Stromal cell of bone marrow (primary cell): Measurements from ENCODE around the gene SYNJ2.

Experiments
- DNase-seq: peaks from one replicate; pipeline ENCODE4 v3.0.0-alpha.2; 2012; ENCODE audit warnings: low read depth

Gene SYNJ2

GRCh38 chr6:158057213-158057987 lies 75.7 kb downstream of the SYNJ2 start:
- peak; percentile 97 for DNase-seq

GRCh38 chr6:158058171-158058651 lies 76.5 kb downstream of the SYNJ2 start:
- no peak for DNase-seq

- DNase-seq, result no peak
Measured at GRCh38 chr6:158059108-158059507, 77.4 kb downstream of the SYNJ2 start.

- DNase-seq, result peak; percentile 97
Measured at GRCh38 chr6:158060455-158061360, 79.0 kb downstream of the SYNJ2 start.

DNA sequence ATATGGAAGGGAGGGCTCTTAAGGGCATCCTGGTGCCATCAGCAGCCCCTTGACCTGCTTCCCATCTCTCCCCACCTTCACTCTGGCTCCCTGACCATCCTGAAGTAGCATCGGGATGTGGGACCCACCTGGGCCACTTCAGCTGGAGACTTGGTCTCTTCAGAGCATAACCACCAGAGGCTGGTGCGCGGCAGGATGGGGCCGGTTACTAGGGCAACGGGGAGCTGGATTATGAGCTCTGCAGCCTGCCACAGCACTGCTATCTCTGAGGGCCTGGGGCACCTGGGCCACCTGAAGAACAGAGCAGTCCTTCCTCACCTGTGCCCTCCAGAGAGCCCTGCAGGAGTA lies 79.7 kb downstream of the SYNJ2 start:
- no peak for DNase-seq

- no peak for DNase-seq
Measured at GRCh38 chr6:158061709-158062461, 80.2 kb downstream of the SYNJ2 start.

GRCh38 chr6:158063736-158064135 lies 82.1 kb downstream of the SYNJ2 start:
- DNase-seq, result no peak

GRCh38 chr6:158064725-158065251 lies 83.1 kb downstream of the SYNJ2 start:
- DNase-seq, result no peak

DNA sequence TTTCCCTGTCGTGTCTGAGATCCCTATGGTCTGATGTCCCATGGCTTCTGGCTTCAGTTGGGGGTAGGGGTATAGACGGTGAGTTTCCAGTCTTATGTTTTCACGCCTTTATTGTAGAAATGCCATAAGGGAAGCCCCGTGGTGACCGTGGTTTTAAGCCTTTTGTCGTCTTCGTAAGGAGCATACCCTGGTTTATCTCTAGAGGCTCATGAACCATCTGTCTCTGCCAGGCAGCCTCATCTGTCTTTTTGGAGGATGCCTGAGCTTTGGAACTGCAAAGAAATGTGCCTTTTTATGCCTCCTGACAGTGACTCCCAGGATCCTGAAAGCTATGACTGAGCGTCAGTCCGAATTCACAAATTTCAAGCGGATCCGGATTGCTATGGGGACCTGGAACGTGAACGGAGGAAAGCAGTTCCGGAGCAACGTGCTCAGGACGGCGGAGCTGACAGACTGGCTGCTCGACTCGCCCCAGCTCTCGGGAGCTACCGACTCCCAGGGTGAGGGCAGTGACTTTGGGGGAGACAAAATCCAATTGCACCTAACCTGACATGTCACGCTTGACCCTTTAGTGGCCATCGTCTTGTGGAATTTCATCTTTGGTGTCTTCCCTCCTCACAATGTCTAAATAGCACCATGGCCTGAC lies 84.6 kb downstream of the SYNJ2 start:
- no peak for DNase-seq

GRCh38 chr6:158067436-158068015 lies 85.9 kb downstream of the SYNJ2 start:
- no peak for DNase-seq

GRCh38 chr6:158068156-158068892 lies 86.7 kb downstream of the SYNJ2 start:
- DNase-seq, result no peak

DNA sequence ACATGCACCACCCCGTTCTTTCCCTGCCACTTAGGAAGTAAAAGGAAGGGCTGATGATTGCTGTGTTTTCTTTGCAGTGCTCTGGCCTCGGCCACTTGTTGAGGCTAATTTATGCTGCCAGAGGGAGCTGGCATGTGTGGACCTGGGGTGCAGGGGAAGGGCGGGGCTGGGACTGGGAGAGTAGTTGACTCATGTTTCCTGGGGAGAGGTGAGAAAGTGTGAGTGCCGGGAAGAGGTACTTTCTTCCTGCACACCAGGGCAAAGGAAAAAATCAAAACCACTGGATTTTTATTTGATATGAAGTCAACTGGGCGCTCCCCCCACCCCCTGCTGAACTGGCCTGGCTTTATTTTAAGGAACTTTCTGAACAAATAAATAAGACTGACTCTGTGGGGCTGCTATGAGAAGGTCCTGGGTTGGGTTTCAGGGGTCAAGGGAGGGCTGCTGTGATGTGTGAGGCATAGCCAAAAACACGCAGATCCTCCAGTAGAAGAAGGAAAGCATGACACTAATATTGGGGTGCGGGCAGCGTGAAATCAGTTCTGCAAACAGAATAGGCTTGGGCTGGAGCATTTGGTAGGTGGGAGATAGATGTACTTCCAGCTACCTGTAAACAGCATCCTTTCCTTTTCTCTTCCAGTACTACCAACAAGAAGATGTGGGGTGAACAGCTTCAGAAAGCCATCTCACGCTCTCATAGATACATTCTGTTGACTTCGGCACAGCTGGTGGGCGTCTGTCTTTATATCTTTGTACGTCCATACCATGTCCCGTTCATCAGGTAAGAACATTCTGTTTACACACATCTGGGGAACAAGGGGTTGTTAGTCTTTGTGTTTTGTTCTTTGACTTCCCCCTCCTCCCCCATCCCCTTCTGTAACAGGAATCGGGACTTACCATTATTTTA lies 87.5 kb downstream of the SYNJ2 start:
- no peak for DNase-seq

DNA sequence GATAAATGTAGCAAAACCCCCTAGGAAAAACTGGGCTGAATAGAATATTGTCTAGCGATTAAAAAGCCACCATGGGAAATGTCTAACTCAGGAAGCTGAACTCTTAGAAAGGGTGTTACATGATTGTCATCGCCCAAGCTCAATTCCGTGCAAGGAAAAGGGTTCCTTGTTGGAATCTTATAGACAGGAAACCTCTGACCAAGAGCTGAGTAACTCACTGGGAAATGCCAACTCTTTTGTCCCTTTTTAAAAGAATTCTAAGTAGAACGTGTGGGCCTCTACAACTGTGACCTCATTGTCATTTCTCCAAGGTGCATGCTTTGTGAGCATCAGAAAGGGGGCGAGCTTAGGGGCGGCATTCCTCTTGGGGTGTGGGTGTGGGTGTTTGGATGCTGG lies 88.1 kb downstream of the SYNJ2 start:
- DNase-seq, result no peak

DNA sequence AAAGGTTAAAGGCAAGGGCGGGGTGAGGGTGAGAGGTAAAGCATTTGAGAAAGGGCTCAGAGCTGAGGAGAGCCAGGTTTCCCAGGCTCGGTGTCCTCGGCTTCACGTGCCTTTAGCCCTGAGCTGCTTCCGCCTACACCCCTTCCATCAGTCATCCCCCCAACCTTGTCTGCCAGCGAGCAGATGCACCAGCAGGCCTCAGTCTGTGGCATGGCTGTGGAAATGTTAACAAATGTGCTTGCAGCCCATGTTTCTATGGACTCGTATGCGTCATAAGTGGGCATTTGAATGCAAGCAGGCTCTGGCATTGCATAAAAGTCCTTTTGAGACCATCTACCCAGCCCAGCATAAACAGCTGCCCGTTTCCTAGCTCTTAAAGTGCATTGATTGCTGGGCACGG lies 88.8 kb downstream of the SYNJ2 start:
- DNase-seq, result no peak

- DNase-seq, result no peak
Measured at GRCh38 chr6:158071121-158072082, 89.7 kb downstream of the SYNJ2 start.

DNA sequence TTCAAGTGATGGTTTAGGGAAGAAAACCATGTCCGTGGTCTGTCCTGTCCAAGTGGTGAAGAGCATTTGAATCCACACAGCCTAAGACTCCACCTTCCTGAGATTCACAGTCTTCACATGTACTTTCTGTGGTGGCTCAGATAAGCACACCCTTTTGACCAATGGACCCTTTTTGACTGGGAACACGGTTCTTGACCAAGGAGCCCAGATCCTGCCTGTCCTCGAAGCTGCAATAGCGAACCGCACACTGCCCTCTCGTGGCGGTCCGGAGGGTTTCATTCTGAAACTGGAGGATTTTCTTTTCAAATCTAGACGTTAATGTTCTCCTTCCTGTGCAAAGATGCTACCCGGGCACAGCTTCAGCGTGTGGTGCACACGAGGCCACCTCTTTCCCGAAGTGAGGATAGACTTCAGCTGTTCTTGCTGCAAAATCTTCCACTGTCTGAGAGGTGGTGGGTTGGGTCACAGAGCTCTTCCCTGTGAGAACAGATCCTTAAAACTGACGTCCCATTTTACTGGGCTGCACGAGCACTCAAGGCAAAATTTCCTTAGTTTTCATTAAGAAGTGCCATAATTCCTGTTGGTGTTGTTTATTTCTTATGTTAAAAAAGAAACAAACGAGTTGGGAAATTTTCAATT lies 90.5 kb downstream of the SYNJ2 start:
- no peak for DNase-seq

- DNase-seq, result no peak
Measured at GRCh38 chr6:158073776-158074175, 92.1 kb downstream of the SYNJ2 start.

DNA sequence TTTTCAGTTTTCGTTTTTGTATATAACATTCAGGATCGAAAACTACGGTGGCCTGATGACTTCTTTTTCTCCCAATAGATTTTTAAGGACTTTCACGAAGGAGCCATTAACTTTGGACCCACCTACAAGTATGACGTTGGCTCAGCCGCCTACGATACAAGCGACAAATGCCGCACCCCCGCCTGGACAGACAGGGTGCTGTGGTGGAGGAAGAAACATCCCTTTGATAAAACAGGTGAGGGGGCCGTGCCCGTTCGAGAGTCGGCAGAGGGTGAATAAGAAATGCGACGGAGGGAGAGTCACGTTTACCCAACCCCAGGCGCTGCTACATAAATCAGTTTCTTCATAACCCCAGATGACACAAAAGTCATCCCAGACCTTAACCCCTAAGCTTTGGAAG lies 94.9 kb downstream of the SYNJ2 start:
- no peak for DNase-seq
